ENCODE data around the gene CDC14B. TPM values are rescaled to one million over a fixed set of nuclear protein-coding genes. Genes with fewer than 3 reads are reported as not detected.

CDC14B gene
- total RNA-seq, 1 experiment from 2014 or later = 57.1 TPM

DNA sequence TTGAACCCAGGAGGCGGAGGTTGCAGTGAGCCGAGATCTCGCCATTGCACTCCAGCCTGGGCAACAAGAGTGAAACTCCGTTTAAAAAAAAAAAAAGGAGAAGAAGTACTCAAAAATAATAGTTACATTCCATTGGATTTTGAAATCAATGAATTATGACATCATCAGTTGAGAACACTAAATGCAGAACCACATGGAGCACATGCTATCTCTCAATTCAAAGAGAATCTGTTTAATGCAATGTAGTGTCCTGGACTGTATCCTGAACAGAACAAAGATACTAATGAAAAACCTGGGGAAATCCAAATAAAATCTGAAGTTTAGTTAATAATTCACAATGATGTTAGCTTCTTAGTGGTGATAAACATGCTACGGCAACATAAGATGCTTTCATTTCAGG is 20.3 kb downstream of the CDC14B start:
- DNase-seq (ENCODE audit: low spot score) = no peak
- Mint-ChIP-seq H3K27ac (no peak overlapping the region), H3K27me3 (ENCODE audit: low read depth) (no peaks in the 10 kb centered on the region), H3K4me1 (peaks cover 39% of the 10 kb centered on the region), H3K9me3 (peaks cover 3% of the 10 kb centered on the region; the same call in 1 of the 2 replicates), H3K4me3 (no peak overlapping the region), H3K36me3 (0 out of 2 replicates have a peak, but pooled peaks cover 5% of the 10 kb centered on the region)
- POLR2A ChIA-PET = no interaction called here
- no peak for ATAC-seq
- CTCF ChIA-PET = interaction anchor here (2.1 kb wide), 1 partner anchor 32 kb away, joined by 4 read pairs; no protein-coding TSS in a partner anchor
- no peak for TF ChIP-seq NR3C1 (CRISPR knock-in tag; conservative IDR thresholded peaks at IDR 0.05; ENCODE audit: low read depth)
- TF ChIP-seq RELA (CRISPR knock-in tag; IDR thresholded peaks at IDR 0.05; ENCODE audit: borderline replicate concordance) = no peak
- no peak for TF ChIP-seq PRRX2 (CRISPR knock-in tag; IDR thresholded peaks at IDR 0.05)
- TF ChIP-seq, protein P1, sequence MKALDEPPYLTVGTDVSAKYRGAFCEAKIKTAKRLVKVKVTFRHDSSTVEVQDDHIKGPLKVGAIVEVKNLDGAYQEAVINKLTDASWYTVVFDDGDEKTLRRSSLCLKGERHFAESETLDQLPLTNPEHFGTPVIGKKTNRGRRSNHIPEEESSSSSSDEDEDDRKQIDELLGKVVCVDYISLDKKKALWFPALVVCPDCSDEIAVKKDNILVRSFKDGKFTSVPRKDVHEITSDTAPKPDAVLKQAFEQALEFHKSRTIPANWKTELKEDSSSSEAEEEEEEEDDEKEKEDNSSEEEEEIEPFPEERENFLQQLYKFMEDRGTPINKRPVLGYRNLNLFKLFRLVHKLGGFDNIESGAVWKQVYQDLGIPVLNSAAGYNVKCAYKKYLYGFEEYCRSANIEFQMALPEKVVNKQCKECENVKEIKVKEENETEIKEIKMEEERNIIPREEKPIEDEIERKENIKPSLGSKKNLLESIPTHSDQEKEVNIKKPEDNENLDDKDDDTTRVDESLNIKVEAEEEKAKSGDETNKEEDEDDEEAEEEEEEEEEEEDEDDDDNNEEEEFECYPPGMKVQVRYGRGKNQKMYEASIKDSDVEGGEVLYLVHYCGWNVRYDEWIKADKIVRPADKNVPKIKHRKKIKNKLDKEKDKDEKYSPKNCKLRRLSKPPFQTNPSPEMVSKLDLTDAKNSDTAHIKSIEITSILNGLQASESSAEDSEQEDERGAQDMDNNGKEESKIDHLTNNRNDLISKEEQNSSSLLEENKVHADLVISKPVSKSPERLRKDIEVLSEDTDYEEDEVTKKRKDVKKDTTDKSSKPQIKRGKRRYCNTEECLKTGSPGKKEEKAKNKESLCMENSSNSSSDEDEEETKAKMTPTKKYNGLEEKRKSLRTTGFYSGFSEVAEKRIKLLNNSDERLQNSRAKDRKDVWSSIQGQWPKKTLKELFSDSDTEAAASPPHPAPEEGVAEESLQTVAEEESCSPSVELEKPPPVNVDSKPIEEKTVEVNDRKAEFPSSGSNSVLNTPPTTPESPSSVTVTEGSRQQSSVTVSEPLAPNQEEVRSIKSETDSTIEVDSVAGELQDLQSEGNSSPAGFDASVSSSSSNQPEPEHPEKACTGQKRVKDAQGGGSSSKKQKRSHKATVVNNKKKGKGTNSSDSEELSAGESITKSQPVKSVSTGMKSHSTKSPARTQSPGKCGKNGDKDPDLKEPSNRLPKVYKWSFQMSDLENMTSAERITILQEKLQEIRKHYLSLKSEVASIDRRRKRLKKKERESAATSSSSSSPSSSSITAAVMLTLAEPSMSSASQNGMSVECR (CRISPR knock-in tag; IDR thresholded peaks at IDR 0.05; ENCODE audit: borderline replicate concordance) = no peak
- TF ChIP-seq CREM (CRISPR knock-in tag; IDR thresholded peaks at IDR 0.05) = no peak
- TF ChIP-seq, protein P2, sequence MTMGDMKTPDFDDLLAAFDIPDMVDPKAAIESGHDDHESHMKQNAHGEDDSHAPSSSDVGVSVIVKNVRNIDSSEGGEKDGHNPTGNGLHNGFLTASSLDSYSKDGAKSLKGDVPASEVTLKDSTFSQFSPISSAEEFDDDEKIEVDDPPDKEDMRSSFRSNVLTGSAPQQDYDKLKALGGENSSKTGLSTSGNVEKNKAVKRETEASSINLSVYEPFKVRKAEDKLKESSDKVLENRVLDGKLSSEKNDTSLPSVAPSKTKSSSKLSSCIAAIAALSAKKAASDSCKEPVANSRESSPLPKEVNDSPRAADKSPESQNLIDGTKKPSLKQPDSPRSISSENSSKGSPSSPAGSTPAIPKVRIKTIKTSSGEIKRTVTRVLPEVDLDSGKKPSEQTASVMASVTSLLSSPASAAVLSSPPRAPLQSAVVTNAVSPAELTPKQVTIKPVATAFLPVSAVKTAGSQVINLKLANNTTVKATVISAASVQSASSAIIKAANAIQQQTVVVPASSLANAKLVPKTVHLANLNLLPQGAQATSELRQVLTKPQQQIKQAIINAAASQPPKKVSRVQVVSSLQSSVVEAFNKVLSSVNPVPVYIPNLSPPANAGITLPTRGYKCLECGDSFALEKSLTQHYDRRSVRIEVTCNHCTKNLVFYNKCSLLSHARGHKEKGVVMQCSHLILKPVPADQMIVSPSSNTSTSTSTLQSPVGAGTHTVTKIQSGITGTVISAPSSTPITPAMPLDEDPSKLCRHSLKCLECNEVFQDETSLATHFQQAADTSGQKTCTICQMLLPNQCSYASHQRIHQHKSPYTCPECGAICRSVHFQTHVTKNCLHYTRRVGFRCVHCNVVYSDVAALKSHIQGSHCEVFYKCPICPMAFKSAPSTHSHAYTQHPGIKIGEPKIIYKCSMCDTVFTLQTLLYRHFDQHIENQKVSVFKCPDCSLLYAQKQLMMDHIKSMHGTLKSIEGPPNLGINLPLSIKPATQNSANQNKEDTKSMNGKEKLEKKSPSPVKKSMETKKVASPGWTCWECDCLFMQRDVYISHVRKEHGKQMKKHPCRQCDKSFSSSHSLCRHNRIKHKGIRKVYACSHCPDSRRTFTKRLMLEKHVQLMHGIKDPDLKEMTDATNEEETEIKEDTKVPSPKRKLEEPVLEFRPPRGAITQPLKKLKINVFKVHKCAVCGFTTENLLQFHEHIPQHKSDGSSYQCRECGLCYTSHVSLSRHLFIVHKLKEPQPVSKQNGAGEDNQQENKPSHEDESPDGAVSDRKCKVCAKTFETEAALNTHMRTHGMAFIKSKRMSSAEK (CRISPR knock-in tag; IDR thresholded peaks at IDR 0.05; ENCODE audit: borderline replicate concordance) = no peak
- TF ChIP-seq NR1H2 (CRISPR knock-in tag; IDR thresholded peaks at IDR 0.05) = no peak
- TF ChIP-seq GABPB1 (CRISPR knock-in tag; IDR thresholded peaks at IDR 0.05) = no peak
- TF ChIP-seq, protein P3, sequence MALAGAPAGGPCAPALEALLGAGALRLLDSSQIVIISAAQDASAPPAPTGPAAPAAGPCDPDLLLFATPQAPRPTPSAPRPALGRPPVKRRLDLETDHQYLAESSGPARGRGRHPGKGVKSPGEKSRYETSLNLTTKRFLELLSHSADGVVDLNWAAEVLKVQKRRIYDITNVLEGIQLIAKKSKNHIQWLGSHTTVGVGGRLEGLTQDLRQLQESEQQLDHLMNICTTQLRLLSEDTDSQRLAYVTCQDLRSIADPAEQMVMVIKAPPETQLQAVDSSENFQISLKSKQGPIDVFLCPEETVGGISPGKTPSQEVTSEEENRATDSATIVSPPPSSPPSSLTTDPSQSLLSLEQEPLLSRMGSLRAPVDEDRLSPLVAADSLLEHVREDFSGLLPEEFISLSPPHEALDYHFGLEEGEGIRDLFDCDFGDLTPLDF (CRISPR knock-in tag; IDR thresholded peaks at IDR 0.05) = no peak
- TF ChIP-seq, protein P4, sequence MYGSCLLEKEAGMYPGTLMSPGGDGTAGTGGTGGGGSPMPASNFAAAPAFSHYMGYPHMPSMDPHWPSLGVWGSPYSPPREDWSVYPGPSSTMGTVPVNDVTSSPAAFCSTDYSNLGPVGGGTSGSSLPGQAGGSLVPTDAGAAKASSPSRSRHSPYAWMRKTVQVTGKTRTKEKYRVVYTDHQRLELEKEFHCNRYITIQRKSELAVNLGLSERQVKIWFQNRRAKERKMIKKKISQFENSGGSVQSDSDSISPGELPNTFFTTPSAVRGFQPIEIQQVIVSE (CRISPR knock-in tag; IDR thresholded peaks at IDR 0.05; ENCODE audit: borderline replicate concordance) = no peak

DNA sequence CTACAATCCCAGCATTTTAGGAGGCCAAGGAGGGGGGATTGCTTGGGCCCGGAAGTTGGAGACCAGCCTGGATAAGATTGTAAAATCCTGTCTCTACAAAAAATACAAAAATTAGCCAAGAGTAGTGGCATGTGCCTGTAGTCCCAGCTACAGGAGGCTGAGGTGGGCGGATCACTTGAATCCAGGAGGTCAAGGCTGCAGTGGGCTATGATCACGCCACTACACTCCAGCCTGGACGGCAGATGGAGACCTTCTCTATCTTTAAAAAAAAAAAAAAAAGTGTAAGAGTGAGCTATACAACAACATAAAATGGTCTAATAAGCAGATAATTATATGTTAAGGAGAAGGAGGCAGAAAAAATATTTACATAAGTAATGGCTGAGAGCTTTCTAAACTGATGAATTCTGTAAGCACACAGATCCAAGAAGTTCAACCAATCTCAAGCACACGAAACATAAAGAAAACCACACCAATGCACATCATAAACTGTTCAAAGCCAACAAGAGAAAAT is 23.0 kb downstream of the CDC14B start:
- Mint-ChIP-seq H3K9me3 (no peaks in the 10 kb centered on the region; the same call in 1 of the 2 replicates), H3K4me3 (no peak overlapping the region), H3K27me3 (ENCODE audit: low read depth) (no peaks in the 10 kb centered on the region), H3K4me1 (peaks cover 20% of the 10 kb centered on the region), H3K27ac (no peak overlapping the region; the same call in 1 of the 2 replicates), H3K36me3 (no peaks in the 10 kb centered on the region)
- ChIA-PET CTCF (no interaction called here), POLR2A (no interaction called here)
- DNase-seq (ENCODE audit: low spot score) = no peak
- TF ChIP-seq, protein P5, sequence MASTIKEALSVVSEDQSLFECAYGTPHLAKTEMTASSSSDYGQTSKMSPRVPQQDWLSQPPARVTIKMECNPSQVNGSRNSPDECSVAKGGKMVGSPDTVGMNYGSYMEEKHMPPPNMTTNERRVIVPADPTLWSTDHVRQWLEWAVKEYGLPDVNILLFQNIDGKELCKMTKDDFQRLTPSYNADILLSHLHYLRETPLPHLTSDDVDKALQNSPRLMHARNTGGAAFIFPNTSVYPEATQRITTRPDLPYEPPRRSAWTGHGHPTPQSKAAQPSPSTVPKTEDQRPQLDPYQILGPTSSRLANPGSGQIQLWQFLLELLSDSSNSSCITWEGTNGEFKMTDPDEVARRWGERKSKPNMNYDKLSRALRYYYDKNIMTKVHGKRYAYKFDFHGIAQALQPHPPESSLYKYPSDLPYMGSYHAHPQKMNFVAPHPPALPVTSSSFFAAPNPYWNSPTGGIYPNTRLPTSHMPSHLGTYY (CRISPR knock-in tag; IDR thresholded peaks at IDR 0.05) = no peak
- TF ChIP-seq PRRX2 (CRISPR knock-in tag; IDR thresholded peaks at IDR 0.05) (no peak), ZBTB21 (CRISPR knock-in tag; IDR thresholded peaks at IDR 0.05; ENCODE audit: borderline replicate concordance) (no peak), OVOL2 (CRISPR knock-in tag; IDR thresholded peaks at IDR 0.05; ENCODE audit: borderline replicate concordance) (no peak), ZNF671 (CRISPR knock-in tag; IDR thresholded peaks at IDR 0.05) (no peak)
- TF ChIP-seq, protein P6, sequence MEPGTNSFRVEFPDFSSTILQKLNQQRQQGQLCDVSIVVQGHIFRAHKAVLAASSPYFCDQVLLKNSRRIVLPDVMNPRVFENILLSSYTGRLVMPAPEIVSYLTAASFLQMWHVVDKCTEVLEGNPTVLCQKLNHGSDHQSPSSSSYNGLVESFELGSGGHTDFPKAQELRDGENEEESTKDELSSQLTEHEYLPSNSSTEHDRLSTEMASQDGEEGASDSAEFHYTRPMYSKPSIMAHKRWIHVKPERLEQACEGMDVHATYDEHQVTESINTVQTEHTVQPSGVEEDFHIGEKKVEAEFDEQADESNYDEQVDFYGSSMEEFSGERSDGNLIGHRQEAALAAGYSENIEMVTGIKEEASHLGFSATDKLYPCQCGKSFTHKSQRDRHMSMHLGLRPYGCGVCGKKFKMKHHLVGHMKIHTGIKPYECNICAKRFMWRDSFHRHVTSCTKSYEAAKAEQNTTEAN (CRISPR knock-in tag; IDR thresholded peaks at IDR 0.05) = no peak
- TF ChIP-seq, protein P7, sequence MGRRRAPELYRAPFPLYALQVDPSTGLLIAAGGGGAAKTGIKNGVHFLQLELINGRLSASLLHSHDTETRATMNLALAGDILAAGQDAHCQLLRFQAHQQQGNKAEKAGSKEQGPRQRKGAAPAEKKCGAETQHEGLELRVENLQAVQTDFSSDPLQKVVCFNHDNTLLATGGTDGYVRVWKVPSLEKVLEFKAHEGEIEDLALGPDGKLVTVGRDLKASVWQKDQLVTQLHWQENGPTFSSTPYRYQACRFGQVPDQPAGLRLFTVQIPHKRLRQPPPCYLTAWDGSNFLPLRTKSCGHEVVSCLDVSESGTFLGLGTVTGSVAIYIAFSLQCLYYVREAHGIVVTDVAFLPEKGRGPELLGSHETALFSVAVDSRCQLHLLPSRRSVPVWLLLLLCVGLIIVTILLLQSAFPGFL (CRISPR knock-in tag; IDR thresholded peaks at IDR 0.05; ENCODE audit: borderline replicate concordance) = no peak
- TF ChIP-seq, protein P8, sequence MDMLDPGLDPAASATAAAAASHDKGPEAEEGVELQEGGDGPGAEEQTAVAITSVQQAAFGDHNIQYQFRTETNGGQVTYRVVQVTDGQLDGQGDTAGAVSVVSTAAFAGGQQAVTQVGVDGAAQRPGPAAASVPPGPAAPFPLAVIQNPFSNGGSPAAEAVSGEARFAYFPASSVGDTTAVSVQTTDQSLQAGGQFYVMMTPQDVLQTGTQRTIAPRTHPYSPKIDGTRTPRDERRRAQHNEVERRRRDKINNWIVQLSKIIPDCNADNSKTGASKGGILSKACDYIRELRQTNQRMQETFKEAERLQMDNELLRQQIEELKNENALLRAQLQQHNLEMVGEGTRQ (CRISPR knock-in tag; IDR thresholded peaks at IDR 0.05) = no peak
- ATAC-seq = no peak
